ENCODE measurements around the gene ENC1.

ENC1 gene

DNA sequence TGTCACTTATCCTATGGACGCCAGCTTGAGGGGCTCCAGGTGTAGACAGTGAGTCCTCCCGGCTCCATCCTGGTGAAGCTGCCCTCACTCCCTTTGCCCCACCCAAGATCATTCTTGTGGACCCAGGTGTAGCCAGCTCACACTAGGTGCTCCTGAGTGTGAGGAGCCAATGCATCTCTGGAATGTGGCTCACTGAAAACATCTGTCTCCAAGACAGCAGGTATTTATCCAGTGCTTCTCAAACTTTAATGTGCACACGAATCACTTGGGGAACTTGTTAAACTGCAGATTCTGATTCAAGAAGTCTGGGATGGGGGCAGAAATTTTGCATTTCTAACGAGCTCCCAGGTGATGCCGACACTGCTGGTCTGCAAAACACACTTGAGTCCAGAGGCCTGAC, 13.5 kb upstream of the ENC1 start:
- H3K79me2 ChIP-seq (ENCODE audit: insufficient read depth, low read depth), result no peaks in the 10 kb centered on the region
- H3K4me1 ChIP-seq (ENCODE audit: low read depth, poor library complexity, severe bottlenecking), result peaks cover 9% of the 10 kb centered on the region
- no peak overlapping the region for H2AFZ ChIP-seq (ENCODE audit: low read depth)
- H3K27ac ChIP-seq, result no peak overlapping the region
- no peak overlapping the region for H3K4me2 ChIP-seq
- TF ChIP-seq, protein P1, sequence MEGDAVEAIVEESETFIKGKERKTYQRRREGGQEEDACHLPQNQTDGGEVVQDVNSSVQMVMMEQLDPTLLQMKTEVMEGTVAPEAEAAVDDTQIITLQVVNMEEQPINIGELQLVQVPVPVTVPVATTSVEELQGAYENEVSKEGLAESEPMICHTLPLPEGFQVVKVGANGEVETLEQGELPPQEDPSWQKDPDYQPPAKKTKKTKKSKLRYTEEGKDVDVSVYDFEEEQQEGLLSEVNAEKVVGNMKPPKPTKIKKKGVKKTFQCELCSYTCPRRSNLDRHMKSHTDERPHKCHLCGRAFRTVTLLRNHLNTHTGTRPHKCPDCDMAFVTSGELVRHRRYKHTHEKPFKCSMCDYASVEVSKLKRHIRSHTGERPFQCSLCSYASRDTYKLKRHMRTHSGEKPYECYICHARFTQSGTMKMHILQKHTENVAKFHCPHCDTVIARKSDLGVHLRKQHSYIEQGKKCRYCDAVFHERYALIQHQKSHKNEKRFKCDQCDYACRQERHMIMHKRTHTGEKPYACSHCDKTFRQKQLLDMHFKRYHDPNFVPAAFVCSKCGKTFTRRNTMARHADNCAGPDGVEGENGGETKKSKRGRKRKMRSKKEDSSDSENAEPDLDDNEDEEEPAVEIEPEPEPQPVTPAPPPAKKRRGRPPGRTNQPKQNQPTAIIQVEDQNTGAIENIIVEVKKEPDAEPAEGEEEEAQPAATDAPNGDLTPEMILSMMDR (conservative IDR thresholded peaks at IDR 0.05; ENCODE audit: low read depth, low read length), result no peak
- H3K36me3 ChIP-seq (ENCODE audit: insufficient read depth), result no peaks in the 10 kb centered on the region
- H4K20me1 ChIP-seq (ENCODE audit: insufficient read depth), result no peaks in the 10 kb centered on the region
- no peak overlapping the region for H3K9ac ChIP-seq
- H3K27me3 ChIP-seq (ENCODE audit: insufficient read depth, low read depth), result no peaks in the 10 kb centered on the region
- no peak overlapping the region for H3K4me3 ChIP-seq (IDR thresholded peaks at IDR 0.05; ENCODE audit: insufficient read depth, low read depth, low read length)

DNA sequence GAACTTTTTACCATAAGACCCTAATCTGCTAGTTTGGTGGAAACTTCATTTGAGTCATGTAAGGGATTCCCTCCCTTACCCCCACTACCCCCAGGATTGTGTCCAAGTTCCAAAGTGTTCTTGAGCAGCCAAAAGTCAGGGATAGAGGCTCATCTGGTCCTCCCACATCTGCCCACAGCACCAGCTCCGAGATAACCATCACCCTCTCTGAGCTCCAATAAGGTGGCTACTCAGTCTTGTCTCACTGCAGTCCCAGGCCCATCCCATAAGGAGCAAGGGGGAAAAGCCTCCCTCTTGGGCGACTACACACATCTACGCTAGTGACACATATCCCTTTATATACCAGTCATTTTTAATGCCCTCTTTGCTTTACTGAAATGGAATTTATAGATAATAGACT, 12.0 kb upstream of the ENC1 start:
- Histone ChIP-seq H3K9ac (no peak overlapping the region), H3K79me2 (ENCODE audit: insufficient read depth, low read depth) (no peaks in the 10 kb centered on the region)

DNA sequence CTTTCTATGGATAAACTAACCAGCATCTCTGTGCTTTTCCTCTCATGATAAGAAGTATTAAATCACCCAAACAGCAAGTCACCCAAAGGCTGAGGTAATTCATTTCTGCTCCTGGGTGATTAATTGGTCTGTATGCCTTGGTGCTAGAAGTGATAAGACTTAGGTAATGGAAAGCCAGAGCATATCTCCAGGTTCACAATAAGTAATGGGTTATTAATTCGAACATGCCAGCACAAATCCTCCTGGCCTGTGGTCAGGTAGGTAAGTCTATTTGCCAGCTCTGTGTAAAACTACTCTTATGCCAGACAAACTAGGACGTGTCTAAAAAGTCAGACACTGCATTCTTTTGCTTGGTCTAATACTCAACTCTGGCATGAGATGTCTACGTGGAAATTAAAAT, 11.2 kb upstream of the ENC1 start:
- no peak overlapping the region for H3K27ac ChIP-seq
- H3K4me1 ChIP-seq (ENCODE audit: low read depth, poor library complexity, severe bottlenecking), result peaks cover 31% of the 10 kb centered on the region
- no peak overlapping the region for H2AFZ ChIP-seq (ENCODE audit: low read depth)
- no peaks in the 10 kb centered on the region for H3K79me2 ChIP-seq (ENCODE audit: insufficient read depth, low read depth)
- no peaks in the 10 kb centered on the region for H3K27me3 ChIP-seq (ENCODE audit: insufficient read depth, low read depth)
- H3K4me3 ChIP-seq (IDR thresholded peaks at IDR 0.05; ENCODE audit: insufficient read depth, low read depth, low read length), result no peak overlapping the region
- no peak overlapping the region for H3K9ac ChIP-seq
- H3K4me2 ChIP-seq, result no peak overlapping the region
- TF ChIP-seq, protein P1 (conservative IDR thresholded peaks at IDR 0.05; ENCODE audit: low read depth, low read length), result no peak
- no peaks in the 10 kb centered on the region for H4K20me1 ChIP-seq (ENCODE audit: insufficient read depth)
- H3K36me3 ChIP-seq (ENCODE audit: insufficient read depth), result no peaks in the 10 kb centered on the region

More for the DNA sequence above, 12.0 kb upstream of the ENC1 start:
- H3K36me3 ChIP-seq (ENCODE audit: insufficient read depth), result no peaks in the 10 kb centered on the region
- no peak overlapping the region for H3K27ac ChIP-seq
- no peaks in the 10 kb centered on the region for H4K20me1 ChIP-seq (ENCODE audit: insufficient read depth)
- no peak overlapping the region for H2AFZ ChIP-seq (ENCODE audit: low read depth)
- peaks cover 23% of the 10 kb centered on the region for H3K4me1 ChIP-seq (ENCODE audit: low read depth, poor library complexity, severe bottlenecking)
- H3K4me2 ChIP-seq, result no peak overlapping the region
- H3K27me3 ChIP-seq (ENCODE audit: insufficient read depth, low read depth), result no peaks in the 10 kb centered on the region
- H3K4me3 ChIP-seq (IDR thresholded peaks at IDR 0.05; ENCODE audit: insufficient read depth, low read depth, low read length), result no peak overlapping the region
- TF ChIP-seq, protein P1 (conservative IDR thresholded peaks at IDR 0.05; ENCODE audit: low read depth, low read length), result no peak

DNA sequence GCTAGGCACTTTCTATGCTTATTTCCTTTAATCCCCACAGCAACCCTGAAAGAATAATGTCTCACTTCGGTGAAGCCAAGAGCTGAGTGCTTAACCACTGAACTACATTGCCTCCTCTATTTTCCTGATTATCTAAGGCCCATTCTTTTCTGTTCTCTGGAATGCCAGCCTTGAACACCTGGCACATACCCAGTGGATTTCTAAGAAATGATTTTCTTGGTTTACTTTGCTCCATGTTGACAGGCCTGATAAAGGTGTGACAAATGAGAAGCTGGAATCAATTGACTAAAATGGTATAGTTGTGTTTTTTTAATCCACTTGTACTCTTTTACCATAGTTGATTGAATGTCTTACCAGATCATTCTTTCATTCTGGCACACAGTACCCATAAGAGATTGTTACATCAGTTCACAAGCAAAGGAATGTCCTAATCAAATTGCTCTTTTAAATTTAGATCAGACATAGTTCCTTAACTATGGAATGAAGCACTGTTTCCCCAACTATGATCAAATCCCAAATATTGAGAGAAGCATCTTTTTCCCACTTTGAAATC, 9.0 kb upstream of the ENC1 start:
- Histone ChIP-seq H3K36me3 (ENCODE audit: insufficient read depth) (no peaks in the 10 kb centered on the region), H3K9ac (peak overlapping the region; percentile 11; the same call in 1 of the 2 replicates), H3K27me3 (ENCODE audit: insufficient read depth, low read depth) (no peaks in the 10 kb centered on the region), H2AFZ (ENCODE audit: low read depth) (peak overlapping the region; percentile 80), H3K27ac (no peak overlapping the region), H3K79me2 (ENCODE audit: insufficient read depth, low read depth) (no peaks in the 10 kb centered on the region), H3K4me3 (IDR thresholded peaks at IDR 0.05; ENCODE audit: insufficient read depth, low read depth, low read length) (no peak overlapping the region), H3K4me2 (peak overlapping the region; percentile 72; the same call in 1 of the 2 replicates), H4K20me1 (ENCODE audit: insufficient read depth) (no peaks in the 10 kb centered on the region), H3K4me1 (ENCODE audit: low read depth, poor library complexity, severe bottlenecking) (peaks cover 31% of the 10 kb centered on the region)
- TF ChIP-seq, protein P1 (conservative IDR thresholded peaks at IDR 0.05; ENCODE audit: low read depth, low read length), result no peak

Measured in KMS-11 (cell line).